GM20431 (cell line): ENCODE data around the gene TBC1D14.

ENCODE experiments used
- in situ Hi-C: fragments of 300-500 bp; cut with MseI, MboI; formaldehyde crosslinking; loops from one replicate; pipeline ENCODE4 v1.15.0; 2020; ENCODE audit warnings: low sequenced_read_pairs; ENCODE audit not compliant: unreplicated experiment

TBC1D14 gene

GRCh38 chr4:7050481-7051143, 141.0 kb downstream of the TBC1D14 start:
- in situ Hi-C loops, result loop anchor here (25.0 kb wide), 1 partner anchor 338 kb away; the partner anchor contains the start of genes BLOC1S4 and MRFAP1L1

GRCh38 chr4:7051144-7051495, 141.5 kb downstream of the TBC1D14 start:
- in situ Hi-C loops, result loop anchor here (25.0 kb wide), 1 partner anchor 339 kb away; the partner anchor contains the start of genes BLOC1S4 and MRFAP1L1

GRCh38 chr4:7051905-7052304, 142.3 kb downstream of the TBC1D14 start:
- in situ Hi-C loops, result loop anchor here (25.0 kb wide), 1 partner anchor 340 kb away; the partner anchor contains the start of genes BLOC1S4 and MRFAP1L1

- in situ Hi-C loops, result loop anchor here (25.0 kb wide), 1 partner anchor 340 kb away; the partner anchor contains the start of genes BLOC1S4 and MRFAP1L1
These were observed 142.7 kb downstream of the TBC1D14 start for GRCh38 chr4:7052313-7052712.

GRCh38 chr4:7052923-7053715, 143.5 kb downstream of the TBC1D14 start:
- in situ Hi-C loops, result loop anchor here (25.0 kb wide), 1 partner anchor 341 kb away; the partner anchor contains the start of genes BLOC1S4 and MRFAP1L1

- in situ Hi-C loops, result loop anchor here (25.0 kb wide), 1 partner anchor 342 kb away; the partner anchor contains the start of genes BLOC1S4 and MRFAP1L1
These were observed 144.7 kb downstream of the TBC1D14 start for GRCh38 chr4:7054106-7054880.

- in situ Hi-C loops, result loop anchor here (25.0 kb wide), 1 partner anchor 343 kb away; the partner anchor contains the start of genes BLOC1S4 and MRFAP1L1
These were observed 145.7 kb downstream of the TBC1D14 start for GRCh38 chr4:7055111-7055989.

GRCh38 chr4:7055990-7056325, 146.3 kb downstream of the TBC1D14 start:
- in situ Hi-C loops, result loop anchor here (25.0 kb wide), 1 partner anchor 344 kb away; the partner anchor contains the start of genes BLOC1S4 and MRFAP1L1

- in situ Hi-C loops, result loop anchor here (25.0 kb wide), 1 partner anchor 346 kb away; the partner anchor contains the start of genes BLOC1S4 and MRFAP1L1
These were observed 149.2 kb downstream of the TBC1D14 start for GRCh38 chr4:7058792-7059191.

GRCh38 chr4:7059662-7060061, 150.0 kb downstream of the TBC1D14 start:
- in situ Hi-C loops, result loop anchor here (25.0 kb wide), 1 partner anchor 347 kb away; the partner anchor contains the start of genes BLOC1S4 and MRFAP1L1

GRCh38 chr4:7060346-7061150, 150.9 kb downstream of the TBC1D14 start:
- in situ Hi-C loops, result loop anchor here (25.0 kb wide), 1 partner anchor 348 kb away; the partner anchor contains the start of genes BLOC1S4 and MRFAP1L1

- in situ Hi-C loops, result loop anchor here (25.0 kb wide), 1 partner anchor 350 kb away; the partner anchor contains the start of genes BLOC1S4 and MRFAP1L1
These were observed 152.2 kb downstream of the TBC1D14 start for GRCh38 chr4:7061815-7062214.

GRCh38 chr4:7062816-7063215, 153.2 kb downstream of the TBC1D14 start:
- in situ Hi-C loops, result loop anchor here (25.0 kb wide), 1 partner anchor 351 kb away; the partner anchor contains the start of genes BLOC1S4 and MRFAP1L1

- in situ Hi-C loops, result loop anchor here (25.0 kb wide), 1 partner anchor 351 kb away; the partner anchor contains the start of genes BLOC1S4 and MRFAP1L1
These were observed 153.7 kb downstream of the TBC1D14 start for GRCh38 chr4:7063362-7063761.

GRCh38 chr4:7066006-7066405, 156.4 kb downstream of the TBC1D14 start:
- in situ Hi-C loops, result loop anchor here (25.0 kb wide), 1 partner anchor 354 kb away; the partner anchor contains the start of genes BLOC1S4 and MRFAP1L1

GRCh38 chr4:7066493-7066892, 156.9 kb downstream of the TBC1D14 start:
- in situ Hi-C loops, result loop anchor here (25.0 kb wide), 1 partner anchor 354 kb away; the partner anchor contains the start of genes BLOC1S4 and MRFAP1L1

GRCh38 chr4:7067126-7067451, 157.5 kb downstream of the TBC1D14 start:
- in situ Hi-C loops, result loop anchor here (25.0 kb wide), 1 partner anchor 355 kb away; the partner anchor contains the start of genes BLOC1S4 and MRFAP1L1
